GM12878 (cell line): ENCODE measurements around the gene WDR59. TPM values are rescaled to one million over a fixed set of nuclear protein-coding genes. Genes with fewer than 3 reads are reported as not detected.

Experiments used
- ATAC-seq: fragments of 200-7000 bp; cut with Tn5 transposase; 3 replicates; pipeline ENCODE4 v1.9.1; 2020; ENCODE audit warnings: mild to moderate bottlenecking, moderate library complexity
- BruUV-seq: library from RNA; stranded (reverse); fragments of 400-500 nt; replicated peaks from 2 replicates; lab custom pipeline; 2021; lab: Mats Ljungman, UMichigan
- CTCF ChIA-PET: fragments of 300-600 bp; sonication (Branson Sonifier 250); formaldehyde crosslinking; extraction: SDS; loops from one replicate; lab custom pipeline; 2021; ENCODE audit warnings: inconsistent platforms; lab: Yijun Ruan, JAX
- POLR2A ChIA-PET: fragments of 350-600 bp; formaldehyde crosslinking; extraction: SDS; loops from one replicate; lab custom pipeline; 2021; ENCODE audit warnings: inconsistent platforms; lab: Charles Lee
- RAD21 ChIA-PET: fragments of 300-600 bp; sonication (Branson Sonifier 250); formaldehyde crosslinking; loops from one replicate; lab custom pipeline; 2023; ENCODE audit warnings: antibody characterized with exemption; ENCODE audit not compliant: unreplicated experiment; lab: Charles Lee
- SMC1A ChIA-PET: fragments of 300-600 bp; sonication (Branson Sonifier 250); formaldehyde crosslinking; loops from one replicate; lab custom pipeline; 2023; ENCODE audit not compliant: unreplicated experiment, uncharacterized antibody; lab: Charles Lee
- DNase-seq: peaks from one replicate; pipeline ENCODE4 v3.0.0-alpha.2; 2011; ENCODE audit warnings: low read depth, low spot score
- FAIRE-seq: peaks from 3 replicates; lab custom pipeline; 2011; peaks lifted over from hg19 to GRCh38; lab: Jason Lieb, UNC
- H2AFZ ChIP-seq: 2 replicates; pipeline ENCODE4 v1.6.0; 2011; ENCODE audit warnings: low read depth, low read length, control low read depth; ENCODE audit not compliant: control insufficient read depth
- H3K27ac ChIP-seq: 2 replicates; pipeline ENCODE4 v1.5.1; 2011; ENCODE audit warnings: control low read depth; ENCODE audit not compliant: control insufficient read depth, insufficient read depth
- H3K27me3 ChIP-seq, 2 experiments: replicated peaks in 1 of 2; 2 replicates each; pipeline versions ENCODE4 v1.6.0 to v1.6.1; 2011; ENCODE audit warnings: low read length in 1 of 2; ENCODE audit not compliant: control insufficient read depth in 2 of 2, insufficient read depth in 2 of 2
- H3K36me3 ChIP-seq, 2 experiments: 2 replicates each; pipeline ENCODE4 v1.5.1; 2011; ENCODE audit warnings: low read length in 1 of 2; ENCODE audit not compliant: control insufficient read depth in 2 of 2, insufficient read depth in 2 of 2
- H3K4me1 ChIP-seq: 2 replicates; pipeline ENCODE4 v1.6.1; 2011; ENCODE audit warnings: mild to moderate bottlenecking, low read length, moderate library complexity, mixed read lengths; ENCODE audit not compliant: control insufficient read depth, insufficient read depth
- H3K4me2 ChIP-seq: 2 replicates; pipeline ENCODE4 v1.6.0; 2011; ENCODE audit warnings: control low read depth; ENCODE audit not compliant: control insufficient read depth, insufficient read depth
- H3K4me3 ChIP-seq: fragments of 200-600 bp; sonication (generic); 2 replicates; pipeline ENCODE4 v1.5.1; 2016
- H3K79me2 ChIP-seq: 2 replicates; pipeline ENCODE4 v1.6.0; 2011; ENCODE audit warnings: low read length; ENCODE audit not compliant: control insufficient read depth, insufficient read depth
- H3K9ac ChIP-seq: 2 replicates; pipeline ENCODE4 v1.8.0; 2011; ENCODE audit warnings: low read length, control low read depth, mixed read lengths; ENCODE audit not compliant: control insufficient read depth, insufficient read depth
- H3K9me3 ChIP-seq: replicated peaks from 3 replicates; pipeline ENCODE4 v1.5.1; 2011; ENCODE audit warnings: mild to moderate bottlenecking, low read length; ENCODE audit not compliant: control insufficient read depth, insufficient read depth
- H4K20me1 ChIP-seq: 2 replicates; pipeline ENCODE4 v1.6.0; 2011; ENCODE audit not compliant: control insufficient read depth, insufficient read depth
- CHD4 ChIP-seq: fragments of 200-600 bp; sonication (generic); IDR thresholded peaks from 2 replicates; pipeline ENCODE4 v1.6.1; 2016; ENCODE audit warnings: mild to moderate bottlenecking
- IKZF2 ChIP-seq, 2 experiments: fragments of 450-650 bp; IDR thresholded peaks; 2 replicates each; pipeline ENCODE4 v1.6.1; 2017; ENCODE audit warnings: mild to moderate bottlenecking in 2 of 2, moderate library complexity in 2 of 2
- NFXL1 ChIP-seq: fragments of 450-650 bp; IDR thresholded peaks from 2 replicates; pipeline ENCODE4 v1.6.1; 2017; ENCODE audit warnings: antibody characterized with exemption, mild to moderate bottlenecking, borderline replicate concordance
- NR2C2 ChIP-seq: IDR thresholded peaks from 2 replicates; pipeline ENCODE4 v1.6.1; 2011; ENCODE audit warnings: borderline replicate concordance, low read depth; ENCODE audit not compliant: control insufficient read depth, insufficient read length
- POLR2A ChIP-seq: IDR thresholded peaks from 2 replicates; pipeline ENCODE4 v1.6.1; 2011; ENCODE audit warnings: low read depth, mild to moderate bottlenecking, low read length
- RCOR1 ChIP-seq: conservative IDR thresholded peaks from 2 replicates; pipeline ENCODE4 v1.6.1; 2012; ENCODE audit warnings: low read depth, low read length, improper control_type of control experiment
- RELA ChIP-seq: fragments of 450-650 bp; IDR thresholded peaks from 2 replicates; pipeline ENCODE4 v1.8.0; 2014; ENCODE audit warnings: borderline replicate concordance; ENCODE audit not compliant: partially characterized antibody
- SIN3A ChIP-seq: IDR thresholded peaks from 2 replicates; pipeline ENCODE4 v1.6.1; 2012; ENCODE audit warnings: low read depth, low read length, improper control_type of control experiment
- TARDBP ChIP-seq: IDR thresholded peaks from 2 replicates; pipeline ENCODE4 v1.6.1; 2016; ENCODE audit warnings: borderline replicate concordance
- WGBS: methylation state at CpG from one replicate; pipeline ENCODE4 v1.1.6; 2016; ENCODE audit warnings: low lambda C conversion rate; ENCODE audit not compliant: insufficient replicate concordance, insufficient coverage; ENCODE audit errors: missing lambda C conversion rate; 5-methylcytosine and 5-hydroxymethylcytosine counted together
- in situ Hi-C: fragments of 300-500 bp; cut with MboI; formaldehyde crosslinking; loops from 9 replicates; pipeline ENCODE4 v1.14.3; 2018; ENCODE audit warnings: mixed read lengths
- intact Hi-C: fragments of 100-400 bp; cut with micrococcal nuclease; formaldehyde crosslinking; loops from one replicate; pipeline ENCODE4 v1.14.2; 2022; ENCODE audit not compliant: unreplicated experiment
- polyA plus RNA-seq, 11 experiments: library from polyadenylated mRNA; depleted of rRNA in 4 of 11; unstranded in 6 of 11; stranded (reverse) in 5 of 11; fragments of >200 nt; fragmentation: Nextera tagmentation in 4 of 11; fragmentation: Illumina TruSeq in 1 of 11; extraction: Ambion mirVana in 4 of 11; extraction: Trizol in 1 of 11; gene quantifications; 1 replicate in 1 of 11; 2 replicates in 10 of 11; pipeline versions ENCODE4 v1.2.1 to v1.2.3, GENCODE V29; 2011 to 2016; ENCODE audit warnings: inconsistent platforms in 2 of 11, missing spikeins in 2 of 11, low read depth in 1 of 11
- total RNA-seq, 4 experiments: library from RNA; depleted of rRNA in 3 of 4; stranded (reverse); fragments of >200 nt in 3 of 4; fragmentation: Illumina TruSeq in 1 of 4; extraction: Trizol in 1 of 4; gene quantifications; 2 replicates each; pipeline versions ENCODE4 v1.2.1 to v1.2.3, GENCODE V29; 2013 to 2021
- TF ChIP-seq, protein P1 (sequence below): IDR thresholded peaks from 2 replicates; pipeline ENCODE4 v1.6.1; 2012; ENCODE audit warnings: low read depth, low read length, improper control_type of control experiment
- TF ChIP-seq, protein P2 (sequence below): IDR thresholded peaks from 2 replicates; pipeline ENCODE4 v1.6.1; 2011; ENCODE audit warnings: borderline replicate concordance, low read depth, mild to moderate bottlenecking, moderate library complexity, mixed read lengths, low read length; ENCODE audit not compliant: insufficient read depth; ENCODE audit errors: extremely low read length

Gene WDR59
- total and polyA plus RNA-seq, 10 of the 15 experiments (the other 5 are each of a cell fraction or from before 2014, with no cell fraction given) = 9.7 to 78.4 (median 24.5) TPM

DNA sequence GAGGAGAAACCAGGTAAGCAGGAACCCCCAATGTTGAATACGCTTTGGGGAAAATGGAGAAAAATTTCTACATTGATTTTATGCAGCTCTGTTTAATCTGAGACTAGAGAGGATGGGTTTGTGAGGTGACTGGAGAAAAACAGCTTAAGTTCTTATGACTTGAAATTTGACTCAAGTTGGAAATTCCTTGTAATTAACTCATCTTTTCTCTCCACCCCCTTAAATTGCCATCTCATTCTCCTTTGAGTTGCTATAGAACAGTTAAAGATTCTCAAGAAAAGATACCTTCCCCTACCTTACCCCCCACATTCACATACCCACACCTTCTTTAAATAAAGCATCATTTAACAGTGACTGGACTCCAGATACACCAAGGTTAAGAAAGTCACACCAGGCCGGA lies 38.1 kb upstream of the WDR59 start (continued):
- no peak for TF ChIP-seq NFXL1
- TF ChIP-seq TARDBP = no peak
- TF ChIP-seq, protein P1, sequence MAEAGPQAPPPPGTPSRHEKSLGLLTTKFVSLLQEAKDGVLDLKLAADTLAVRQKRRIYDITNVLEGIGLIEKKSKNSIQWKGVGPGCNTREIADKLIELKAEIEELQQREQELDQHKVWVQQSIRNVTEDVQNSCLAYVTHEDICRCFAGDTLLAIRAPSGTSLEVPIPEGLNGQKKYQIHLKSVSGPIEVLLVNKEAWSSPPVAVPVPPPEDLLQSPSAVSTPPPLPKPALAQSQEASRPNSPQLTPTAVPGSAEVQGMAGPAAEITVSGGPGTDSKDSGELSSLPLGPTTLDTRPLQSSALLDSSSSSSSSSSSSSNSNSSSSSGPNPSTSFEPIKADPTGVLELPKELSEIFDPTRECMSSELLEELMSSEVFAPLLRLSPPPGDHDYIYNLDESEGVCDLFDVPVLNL = no peak
- no peak for TF ChIP-seq POLR2A
- TF ChIP-seq, protein P2, sequence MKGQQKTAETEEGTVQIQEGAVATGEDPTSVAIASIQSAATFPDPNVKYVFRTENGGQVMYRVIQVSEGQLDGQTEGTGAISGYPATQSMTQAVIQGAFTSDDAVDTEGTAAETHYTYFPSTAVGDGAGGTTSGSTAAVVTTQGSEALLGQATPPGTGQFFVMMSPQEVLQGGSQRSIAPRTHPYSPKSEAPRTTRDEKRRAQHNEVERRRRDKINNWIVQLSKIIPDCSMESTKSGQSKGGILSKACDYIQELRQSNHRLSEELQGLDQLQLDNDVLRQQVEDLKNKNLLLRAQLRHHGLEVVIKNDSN = no peak
- no peak for TF ChIP-seq CHD4
- TF ChIP-seq RCOR1 = no peak

DNA sequence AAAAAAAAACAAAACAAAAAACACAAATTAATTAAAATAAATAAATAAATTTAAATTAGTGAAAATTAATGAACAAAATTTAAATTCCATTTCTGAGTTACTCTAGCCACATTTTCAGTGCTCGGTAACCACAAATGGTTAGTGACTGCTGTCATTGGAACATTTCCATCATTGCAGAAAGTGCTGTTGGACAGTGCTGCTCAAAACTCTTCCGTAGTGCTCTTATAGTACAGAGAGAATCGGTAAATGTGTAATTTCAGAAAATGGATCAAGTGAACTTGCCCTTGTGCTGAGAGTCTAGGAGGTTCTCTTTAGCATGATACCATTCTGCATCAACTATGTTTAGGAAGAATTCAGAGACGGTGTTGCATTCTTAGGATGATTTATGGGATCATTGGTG lies 37.6 kb upstream of the WDR59 start:
- intact Hi-C loops = no loop called here

More for the DNA sequence above, 37.6 kb upstream of the WDR59 start:
- peaks cover 21% of the 10 kb centered on the region for H3K4me1 ChIP-seq
- no peak overlapping the region for H3K4me3 ChIP-seq
- peaks cover 9% of the 10 kb centered on the region; the same call in 2 of the 3 replicates for H3K9me3 ChIP-seq
- no peak for DNase-seq
- no peaks in the 10 kb centered on the region for H4K20me1 ChIP-seq
- POLR2A ChIA-PET = no interaction called here
- no peak overlapping the region for H3K9ac ChIP-seq
- H3K4me2 ChIP-seq = no peak overlapping the region
- FAIRE-seq = no peak
- in situ Hi-C loops = no loop called here
- CTCF ChIA-PET = no interaction called here
- SMC1A ChIA-PET = interaction anchor here (0.8 to 1.2 kb wide), 4 partner anchors 8 to 21 kb away, joined by 3 read pairs; no protein-coding TSS in a partner anchor
- RAD21 ChIA-PET = no interaction called here
- no peaks in the 10 kb centered on the region for H3K36me3 ChIP-seq
- TF ChIP-seq RELA (no peak), NR2C2 (no peak), SIN3A (no peak), IKZF2 (IDR thresholded peaks at IDR 0.05) (no peak)
- H3K27me3 ChIP-seq = no peaks in the 10 kb centered on the region
- BruUV-seq = no TSS peak
- peaks cover 14% of the 10 kb centered on the region for H3K79me2 ChIP-seq
- no peak overlapping the region for H2AFZ ChIP-seq
- ATAC-seq = no peak
- no peak overlapping the region for H3K27ac ChIP-seq
- 98% methylated on average over 4 of the region's 4 CpGs for WGBS
